Measurements from ENCODE around the gene SUMO3. TPM values are rescaled to one million over a fixed set of nuclear protein-coding genes. Genes with fewer than 3 reads are reported as not detected.

The SUMO3 gene
- total and polyA plus RNA-seq, 2 of the 8 experiments (the other 6 are each of a cell fraction or from before 2014, with no cell fraction given), result 96.8 to 101 TPM

DNA sequence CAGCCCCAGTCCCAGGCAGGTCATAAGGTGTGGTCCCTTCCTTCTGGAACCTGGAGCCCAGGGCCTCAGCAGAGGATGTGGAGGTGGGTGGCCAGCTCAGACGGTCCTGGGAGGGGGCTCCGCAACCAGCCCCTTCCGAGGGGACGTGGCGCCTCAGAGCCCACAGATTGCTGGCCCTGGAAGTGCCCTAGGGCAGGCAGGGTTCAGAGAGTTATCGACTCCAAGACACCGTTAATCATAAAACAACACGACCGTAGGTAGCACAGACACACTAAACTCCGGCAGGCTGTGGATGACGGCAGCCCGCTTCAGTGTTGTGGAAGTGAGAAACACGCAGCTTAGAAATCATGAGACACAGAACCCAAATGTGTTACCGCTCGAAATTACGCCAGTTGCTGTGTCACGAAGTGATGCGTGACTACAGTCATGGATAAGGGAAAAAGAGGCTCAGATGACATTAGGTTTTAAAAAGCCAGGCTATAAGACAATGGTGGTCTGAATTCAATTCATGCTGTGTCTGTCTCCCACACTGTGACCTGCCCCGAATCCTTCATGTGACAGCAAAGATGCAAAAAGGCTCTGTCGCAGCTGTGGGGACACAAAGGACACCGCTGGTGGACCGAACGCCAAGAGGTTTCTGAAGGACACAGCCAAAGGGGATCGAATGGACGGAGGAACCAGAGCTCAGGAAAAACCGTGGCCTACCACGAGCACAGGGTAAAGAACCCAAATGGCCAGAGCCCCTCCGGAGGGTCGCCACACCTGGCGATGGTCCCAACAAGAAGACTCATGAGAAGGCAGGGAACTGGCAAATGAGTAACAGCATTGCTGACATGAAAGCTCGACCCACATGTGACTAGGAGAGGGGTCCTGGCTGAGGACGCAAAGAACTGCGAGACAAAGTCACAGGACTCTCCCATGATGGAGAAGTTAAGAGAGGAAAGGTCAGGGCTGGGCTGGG lies 1.7 kb upstream of the SUMO3 start (continued):
- TF ChIP-seq, protein P1, sequence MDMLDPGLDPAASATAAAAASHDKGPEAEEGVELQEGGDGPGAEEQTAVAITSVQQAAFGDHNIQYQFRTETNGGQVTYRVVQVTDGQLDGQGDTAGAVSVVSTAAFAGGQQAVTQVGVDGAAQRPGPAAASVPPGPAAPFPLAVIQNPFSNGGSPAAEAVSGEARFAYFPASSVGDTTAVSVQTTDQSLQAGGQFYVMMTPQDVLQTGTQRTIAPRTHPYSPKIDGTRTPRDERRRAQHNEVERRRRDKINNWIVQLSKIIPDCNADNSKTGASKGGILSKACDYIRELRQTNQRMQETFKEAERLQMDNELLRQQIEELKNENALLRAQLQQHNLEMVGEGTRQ (IDR thresholded peaks at IDR 0.05; ENCODE audit: low read length), result no peak
